Measurements from ENCODE around the gene TEF.

- TF ChIP-seq CTCF (IDR thresholded peaks at IDR 0.05): no peak
- peak; percentile 21 to 37 for TF ChIP-seq POLR2A (IDR thresholded peaks at IDR 0.05)
- peak; percentile 89 to 95 (median 93) for TF ChIP-seq POLR2AphosphoS5 (IDR thresholded peaks at IDR 0.05)
These were observed 36.1 kb downstream of the TEF start for GRCh38 chr22:41417622-41418390.

All from sigmoid colon (tissue), 4 donors.